ENCODE data around the gene EPS8.

- TF ChIP-seq CTCF (IDR thresholded peaks at IDR 0.05; ENCODE audit: low read length): no peak
- TF ChIP-seq EZH2 (IDR thresholded peaks at IDR 0.05; ENCODE audit: borderline replicate concordance, low read length): no peak
Measured at GRCh38 chr12:15726878-15727150, 62.4 kb downstream of the EPS8 start.

Measured in OCI-LY1 (cell line).